HepG2 (cell line): Measurements from ENCODE around the gene SLC38A9. TPM values are rescaled to one million over a fixed set of nuclear protein-coding genes. Genes with fewer than 3 reads are reported as not detected.

ENCODE experiments used
- CHD4 ChIP-seq: fragments of 200-600 bp; sonication (generic); IDR thresholded peaks from 2 replicates; pipeline ENCODE4 v1.7.0; 2017; ENCODE audit warnings: mild to moderate bottlenecking, low read length, borderline replicate concordance
- FOXK2 ChIP-seq: fragments of 450-650 bp; IDR thresholded peaks from 2 replicates; pipeline ENCODE4 v1.6.1; 2016
- HNRNPH1 ChIP-seq: fragments of 200-400 bp; formaldehyde crosslinking; optimal IDR thresholded peaks from 2 replicates; pipeline ENCODE3; 2017; ENCODE audit warnings: mild to moderate bottlenecking, low read depth, low read length
- ZNF282 ChIP-seq: fragments of 450-650 bp; IDR thresholded peaks from 2 replicates; pipeline ENCODE4 v1.6.1; 2018; ENCODE audit not compliant: partially characterized antibody
- ZNF496 ChIP-seq: sonication (generic); formaldehyde crosslinking; IDR thresholded peaks from 2 replicates; pipeline ENCODE4 v1.8.1; 2023; ENCODE audit warnings: mild to moderate bottlenecking, moderate library complexity, missing genetic modification reagents; ENCODE audit not compliant: insufficient replicate concordance
- ZSCAN20 ChIP-seq: sonication (generic); formaldehyde crosslinking; IDR thresholded peaks from 2 replicates; pipeline ENCODE4 v1.4.0; 2020; ENCODE audit warnings: missing genetic modification reagents, mild to moderate bottlenecking, borderline replicate concordance
- polyA plus RNA-seq, 8 experiments: library from polyadenylated mRNA; depleted of rRNA in 3 of 8; stranded (reverse) in 7 of 8; unstranded in 1 of 8; fragments of >200 nt; fragmentation: Illumina TruSeq in 4 of 8; extraction: Trizol in 4 of 8; gene quantifications; 2 replicates each; pipeline versions ENCODE4 v1.2.1 to v1.2.3, GENCODE V29; 2011 to 2016; ENCODE audit warnings: low read depth in 4 of 8, missing spikeins in 1 of 8, mixed read lengths in 1 of 8; ENCODE audit not compliant: insufficient read depth in 1 of 8
- total RNA-seq, 5 experiments: library from RNA; depleted of rRNA; stranded (reverse); fragments of >200 nt; fragmentation: Illumina TruSeq; extraction: Trizol; gene quantifications; 2 replicates each; pipeline ENCODE4 v1.2.3, GENCODE V29; 2016; ENCODE audit warnings: low read depth in 1 of 5
- TF ChIP-seq, protein P1 (sequence below): sonication (generic); formaldehyde crosslinking; IDR thresholded peaks from 2 replicates; pipeline ENCODE4 v1.5.0; 2020; ENCODE audit warnings: missing genetic modification reagents, mild to moderate bottlenecking, borderline replicate concordance
- TF ChIP-seq, protein P2 (sequence below): sonication (generic); formaldehyde crosslinking; IDR thresholded peaks from 2 replicates; pipeline ENCODE4 v1.5.1; 2020; ENCODE audit warnings: mild to moderate bottlenecking, missing genetic modification reagents, borderline replicate concordance
- TF ChIP-seq, protein P3 (sequence below): sonication (generic); formaldehyde crosslinking; IDR thresholded peaks from 2 replicates; pipeline ENCODE4 v1.4.0; 2020; ENCODE audit warnings: missing genetic modification reagents

The SLC38A9 gene
- total and polyA plus RNA-seq, 2 of the 13 experiments (the other 11 are each of a cell fraction or from before 2014, with no cell fraction given) = 19.3 to 36.0 TPM

DNA sequence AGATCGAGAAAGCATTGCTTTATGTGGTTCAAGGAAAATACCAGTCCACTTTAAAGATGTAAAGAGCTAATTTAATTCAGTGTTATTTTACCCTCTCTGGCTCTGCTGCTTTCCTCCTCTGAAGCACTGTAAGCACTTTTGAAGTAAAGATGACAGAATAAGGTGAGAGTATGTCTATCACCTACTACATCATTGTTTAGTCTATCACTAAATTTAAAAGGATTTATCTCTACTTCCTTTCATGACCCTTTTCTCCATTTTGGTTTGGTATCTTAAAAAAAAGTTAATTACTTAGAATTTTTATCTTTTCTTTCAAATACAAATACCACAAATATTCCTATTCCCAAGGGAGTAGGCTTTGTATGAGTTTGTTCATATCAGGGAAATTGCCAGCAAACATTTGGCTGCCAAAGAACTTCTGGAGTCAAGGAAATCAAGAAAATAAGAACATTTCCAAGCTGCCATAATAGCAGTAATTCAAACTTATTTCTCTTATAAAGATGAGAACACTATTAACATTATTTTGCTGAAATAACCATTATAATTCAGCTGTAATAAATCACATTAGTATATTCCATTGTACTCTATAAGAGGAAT is 77.8 kb downstream of the SLC38A9 start (continued):
- TF ChIP-seq, protein P1, sequence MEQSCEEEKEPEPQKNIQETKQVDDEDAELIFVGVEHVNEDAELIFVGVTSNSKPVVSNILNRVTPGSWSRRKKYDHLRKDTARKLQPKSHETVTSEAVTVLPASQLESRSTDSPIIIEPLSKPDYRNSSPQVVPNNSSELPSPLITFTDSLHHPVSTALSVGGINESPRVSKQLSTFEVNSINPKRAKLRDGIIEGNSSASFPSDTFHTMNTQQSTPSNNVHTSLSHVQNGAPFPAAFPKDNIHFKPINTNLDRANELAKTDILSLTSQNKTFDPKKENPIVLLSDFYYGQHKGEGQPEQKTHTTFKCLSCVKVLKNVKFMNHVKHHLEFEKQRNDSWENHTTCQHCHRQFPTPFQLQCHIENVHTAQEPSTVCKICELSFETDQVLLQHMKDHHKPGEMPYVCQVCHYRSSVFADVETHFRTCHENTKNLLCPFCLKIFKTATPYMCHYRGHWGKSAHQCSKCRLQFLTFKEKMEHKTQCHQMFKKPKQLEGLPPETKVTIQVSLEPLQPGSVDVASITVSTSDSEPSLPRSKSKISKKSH (CRISPR knock-in tag) = no peak
- TF ChIP-seq ZNF282 (no peak), FOXK2 (no peak), HNRNPH1 (no peak), ZNF496 (no peak), CHD4 (no peak), ZSCAN20 (CRISPR knock-in tag) (no peak)
- TF ChIP-seq, protein P2, sequence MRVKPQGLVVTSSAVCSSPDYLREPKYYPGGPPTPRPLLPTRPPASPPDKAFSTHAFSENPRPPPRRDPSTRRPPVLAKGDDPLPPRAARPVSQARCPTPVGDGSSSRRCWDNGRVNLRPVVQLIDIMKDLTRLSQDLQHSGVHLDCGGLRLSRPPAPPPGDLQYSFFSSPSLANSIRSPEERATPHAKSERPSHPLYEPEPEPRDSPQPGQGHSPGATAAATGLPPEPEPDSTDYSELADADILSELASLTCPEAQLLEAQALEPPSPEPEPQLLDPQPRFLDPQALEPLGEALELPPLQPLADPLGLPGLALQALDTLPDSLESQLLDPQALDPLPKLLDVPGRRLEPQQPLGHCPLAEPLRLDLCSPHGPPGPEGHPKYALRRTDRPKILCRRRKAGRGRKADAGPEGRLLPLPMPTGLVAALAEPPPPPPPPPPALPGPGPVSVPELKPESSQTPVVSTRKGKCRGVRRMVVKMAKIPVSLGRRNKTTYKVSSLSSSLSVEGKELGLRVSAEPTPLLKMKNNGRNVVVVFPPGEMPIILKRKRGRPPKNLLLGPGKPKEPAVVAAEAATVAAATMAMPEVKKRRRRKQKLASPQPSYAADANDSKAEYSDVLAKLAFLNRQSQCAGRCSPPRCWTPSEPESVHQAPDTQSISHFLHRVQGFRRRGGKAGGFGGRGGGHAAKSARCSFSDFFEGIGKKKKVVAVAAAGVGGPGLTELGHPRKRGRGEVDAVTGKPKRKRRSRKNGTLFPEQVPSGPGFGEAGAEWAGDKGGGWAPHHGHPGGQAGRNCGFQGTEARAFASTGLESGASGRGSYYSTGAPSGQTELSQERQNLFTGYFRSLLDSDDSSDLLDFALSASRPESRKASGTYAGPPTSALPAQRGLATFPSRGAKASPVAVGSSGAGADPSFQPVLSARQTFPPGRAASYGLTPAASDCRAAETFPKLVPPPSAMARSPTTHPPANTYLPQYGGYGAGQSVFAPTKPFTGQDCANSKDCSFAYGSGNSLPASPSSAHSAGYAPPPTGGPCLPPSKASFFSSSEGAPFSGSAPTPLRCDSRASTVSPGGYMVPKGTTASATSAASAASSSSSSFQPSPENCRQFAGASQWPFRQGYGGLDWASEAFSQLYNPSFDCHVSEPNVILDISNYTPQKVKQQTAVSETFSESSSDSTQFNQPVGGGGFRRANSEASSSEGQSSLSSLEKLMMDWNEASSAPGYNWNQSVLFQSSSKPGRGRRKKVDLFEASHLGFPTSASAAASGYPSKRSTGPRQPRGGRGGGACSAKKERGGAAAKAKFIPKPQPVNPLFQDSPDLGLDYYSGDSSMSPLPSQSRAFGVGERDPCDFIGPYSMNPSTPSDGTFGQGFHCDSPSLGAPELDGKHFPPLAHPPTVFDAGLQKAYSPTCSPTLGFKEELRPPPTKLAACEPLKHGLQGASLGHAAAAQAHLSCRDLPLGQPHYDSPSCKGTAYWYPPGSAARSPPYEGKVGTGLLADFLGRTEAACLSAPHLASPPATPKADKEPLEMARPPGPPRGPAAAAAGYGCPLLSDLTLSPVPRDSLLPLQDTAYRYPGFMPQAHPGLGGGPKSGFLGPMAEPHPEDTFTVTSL = no peak
- TF ChIP-seq, protein P3, sequence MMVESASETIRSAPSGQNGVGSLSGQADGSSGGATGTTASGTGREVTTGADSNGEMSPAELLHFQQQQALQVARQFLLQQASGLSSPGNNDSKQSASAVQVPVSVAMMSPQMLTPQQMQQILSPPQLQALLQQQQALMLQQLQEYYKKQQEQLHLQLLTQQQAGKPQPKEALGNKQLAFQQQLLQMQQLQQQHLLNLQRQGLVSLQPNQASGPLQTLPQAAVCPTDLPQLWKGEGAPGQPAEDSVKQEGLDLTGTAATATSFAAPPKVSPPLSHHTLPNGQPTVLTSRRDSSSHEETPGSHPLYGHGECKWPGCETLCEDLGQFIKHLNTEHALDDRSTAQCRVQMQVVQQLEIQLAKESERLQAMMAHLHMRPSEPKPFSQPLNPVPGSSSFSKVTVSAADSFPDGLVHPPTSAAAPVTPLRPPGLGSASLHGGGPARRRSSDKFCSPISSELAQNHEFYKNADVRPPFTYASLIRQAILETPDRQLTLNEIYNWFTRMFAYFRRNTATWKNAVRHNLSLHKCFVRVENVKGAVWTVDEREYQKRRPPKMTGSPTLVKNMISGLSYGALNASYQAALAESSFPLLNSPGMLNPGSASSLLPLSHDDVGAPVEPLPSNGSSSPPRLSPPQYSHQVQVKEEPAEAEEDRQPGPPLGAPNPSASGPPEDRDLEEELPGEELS (CRISPR knock-in tag) = no peak
